ENCODE results near the gene SLC5A9.
"Not testable (repeated sequence)": the region's sequence is repeated elsewhere in the genome, so short reads cannot be mapped to it uniquely, and the experiment has no call there.

Gene SLC5A9

DNA sequence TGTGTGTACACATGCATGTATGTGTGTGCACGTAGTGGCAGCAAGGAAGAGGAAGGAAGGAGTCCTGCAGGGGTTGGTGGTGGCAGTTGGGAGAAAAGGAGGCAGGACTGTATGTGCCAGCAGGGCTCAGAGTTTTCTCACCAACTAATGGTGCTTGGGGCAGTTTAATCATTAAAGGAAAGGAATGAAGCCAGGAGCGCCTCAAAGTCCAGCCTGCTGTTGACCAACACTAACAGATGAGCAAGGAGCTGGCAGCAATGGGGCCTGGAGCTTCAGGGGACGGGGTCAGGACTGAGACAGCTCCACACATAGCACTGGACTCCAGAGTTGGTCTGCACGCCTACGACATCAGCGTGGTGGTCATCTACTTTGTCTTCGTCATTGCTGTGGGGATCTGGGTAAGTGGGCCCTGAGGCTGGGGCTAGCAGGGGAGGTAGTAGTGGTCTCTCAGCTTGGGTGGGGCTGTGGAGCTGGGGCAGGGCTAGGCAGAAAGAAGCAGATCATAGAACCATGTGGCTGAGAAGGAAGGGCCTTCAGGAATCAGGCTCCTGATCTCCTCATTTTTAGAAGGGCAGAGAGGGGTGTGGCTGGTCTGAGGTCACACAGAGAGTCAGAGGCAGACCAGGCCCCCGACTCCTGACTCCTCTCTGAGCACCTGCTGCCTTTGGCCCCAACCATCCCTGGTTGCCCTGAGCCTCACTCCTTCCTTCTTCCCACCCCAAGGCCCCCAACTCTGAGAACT lies at the start of gene SLC5A9:
SLC5A9 (plus strand) TSS at position 216 of the 742 bp plus-strand sequence; CDS start at position 237, 21 bp downstream.
- DNase-seq = no peak

DNA sequence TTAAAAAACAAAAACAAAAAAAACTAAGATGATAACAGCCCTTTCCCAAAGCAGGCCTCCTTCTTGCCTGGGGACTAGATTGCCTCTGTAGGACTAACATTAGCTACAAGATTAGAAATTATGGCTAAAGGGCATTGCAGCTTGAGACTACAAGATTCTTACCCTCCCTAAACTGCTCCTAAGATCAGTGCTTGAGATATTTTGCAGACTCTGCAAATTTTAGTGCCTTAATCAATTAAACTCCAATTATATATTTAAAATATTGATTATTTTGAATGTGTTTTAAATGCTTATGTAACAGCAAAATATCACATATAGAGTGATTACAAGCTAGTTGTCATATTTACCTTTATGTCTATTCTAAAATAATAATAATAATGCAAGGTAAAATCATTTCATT lies 47.4 kb upstream of the SLC5A9 start:
- no peak for DNase-seq

DNA sequence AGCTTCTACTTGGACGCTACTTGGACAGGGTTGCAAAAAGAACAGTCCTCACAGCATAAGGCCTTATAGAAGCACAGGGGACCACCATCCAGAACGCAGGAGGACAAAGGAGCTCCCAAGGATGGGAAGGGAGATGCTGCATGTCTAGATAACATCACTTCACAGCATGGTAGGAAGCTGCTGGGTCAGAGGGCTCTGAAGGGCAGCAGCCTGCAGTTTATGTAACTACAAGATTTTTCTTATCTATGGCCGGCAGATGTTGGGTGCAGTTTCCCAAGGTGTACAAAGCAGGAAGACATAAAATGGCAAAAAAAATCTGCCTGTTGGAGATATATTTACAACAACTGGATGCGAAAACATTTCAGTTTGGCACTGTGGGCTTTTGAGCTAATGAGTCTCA lies 45.3 kb upstream of the SLC5A9 start:
- no peak for DNase-seq

DNA sequence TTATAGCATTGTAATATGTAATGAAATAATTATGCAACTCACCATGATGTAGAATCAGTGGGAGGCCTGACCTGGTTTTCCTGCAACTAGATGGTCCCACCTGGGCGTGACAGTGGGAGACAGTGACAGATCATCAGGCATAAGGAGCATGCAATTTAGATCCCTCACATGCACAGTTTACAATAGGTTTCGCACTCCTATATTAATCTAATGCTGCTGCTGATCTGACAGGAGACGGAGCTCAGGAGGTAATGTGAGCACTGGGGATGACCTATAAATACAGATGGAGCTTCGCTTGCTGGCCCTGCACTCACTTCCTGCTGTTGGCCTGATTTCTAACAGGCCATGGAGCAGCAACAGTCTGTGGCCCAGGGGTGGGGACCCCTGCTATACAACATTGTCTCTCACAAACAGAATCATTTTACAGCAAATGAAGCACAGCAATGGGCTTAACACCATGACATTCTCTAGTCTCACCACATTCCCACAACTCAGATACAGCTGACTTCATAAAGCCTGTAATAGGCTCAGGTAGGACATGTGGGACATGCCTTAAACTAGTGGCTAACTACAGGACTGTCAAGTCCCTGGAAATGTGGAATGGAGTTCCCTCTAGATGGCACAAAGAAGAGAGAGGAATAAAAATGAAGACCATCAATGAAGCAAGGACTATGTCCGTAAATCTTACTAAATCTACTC lies 40.7 kb upstream of the SLC5A9 start:
- no peak for DNase-seq

DNA sequence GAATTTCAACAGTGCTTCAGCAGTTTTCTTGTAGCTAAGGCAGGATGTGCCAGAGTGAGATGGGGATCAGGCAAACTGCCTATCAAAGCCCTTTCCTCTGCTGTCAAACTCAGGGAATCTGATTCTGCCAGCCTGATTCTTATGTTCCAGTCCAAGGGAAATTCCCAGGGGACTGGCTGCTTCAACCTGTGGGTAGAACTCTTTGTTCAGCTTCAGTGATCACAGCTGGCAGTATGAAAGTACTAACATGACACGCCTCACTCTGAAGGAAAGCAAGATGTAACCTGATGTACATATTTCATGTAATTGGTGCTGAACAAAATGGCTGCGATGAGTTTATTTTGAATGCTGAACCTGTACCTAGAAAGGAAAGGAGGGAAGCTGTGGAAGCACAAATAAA lies 40.1 kb upstream of the SLC5A9 start:
- peak; percentile 98 for DNase-seq

DNA sequence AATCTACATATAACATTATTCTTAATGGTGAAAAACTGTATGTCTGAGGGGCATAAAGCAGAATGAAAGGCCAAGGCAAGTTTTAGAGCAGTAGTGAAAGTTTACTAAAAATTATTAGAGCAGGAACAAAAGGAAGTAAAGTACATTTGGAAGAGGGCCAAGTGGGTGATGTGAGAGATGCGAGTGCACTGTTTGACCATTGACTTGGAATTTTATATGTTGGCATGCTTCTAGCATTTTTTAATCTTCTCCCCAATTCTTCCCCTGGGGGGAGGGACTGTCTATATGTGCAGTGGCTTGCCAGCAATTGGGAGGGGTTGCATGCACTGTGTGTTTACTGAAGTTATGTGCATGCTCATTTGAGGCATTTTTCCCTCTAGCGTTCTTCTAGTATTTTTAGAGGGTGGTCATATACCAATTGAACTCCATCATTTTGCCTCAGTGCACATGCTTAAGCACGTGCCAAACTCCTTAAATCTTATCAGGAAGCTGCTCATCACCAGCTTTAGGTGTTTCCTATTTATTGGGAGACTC lies 36.1 kb upstream of the SLC5A9 start:
- DNase-seq = no peak

DNA sequence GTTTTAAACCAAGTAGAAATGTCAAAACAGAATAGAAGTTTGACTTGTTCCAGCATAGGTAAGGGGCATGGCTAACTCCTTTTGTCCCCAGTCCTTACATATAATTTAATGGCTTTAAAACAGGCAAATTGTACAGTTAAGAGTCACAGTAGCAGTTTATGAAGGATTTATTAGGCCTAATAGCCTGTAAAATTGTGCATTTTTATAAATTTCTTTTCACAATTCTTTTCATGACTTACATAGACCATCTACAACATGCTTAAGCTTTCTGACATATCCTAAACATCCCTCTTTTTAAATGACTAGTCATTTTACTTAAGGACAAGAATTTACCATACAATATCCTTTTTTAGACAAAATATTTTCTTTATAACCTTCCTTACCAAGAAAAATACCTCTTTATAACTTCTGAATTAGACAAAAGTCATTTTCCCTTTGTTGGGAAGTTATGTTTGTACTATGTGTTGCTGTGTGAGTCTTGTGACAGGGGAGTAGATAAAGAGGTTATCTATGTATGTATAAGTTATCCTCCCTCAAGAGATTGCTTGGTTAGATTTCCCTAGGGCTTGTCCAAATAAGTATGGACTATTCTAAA lies 34.5 kb upstream of the SLC5A9 start:
- DNase-seq = no peak

DNA sequence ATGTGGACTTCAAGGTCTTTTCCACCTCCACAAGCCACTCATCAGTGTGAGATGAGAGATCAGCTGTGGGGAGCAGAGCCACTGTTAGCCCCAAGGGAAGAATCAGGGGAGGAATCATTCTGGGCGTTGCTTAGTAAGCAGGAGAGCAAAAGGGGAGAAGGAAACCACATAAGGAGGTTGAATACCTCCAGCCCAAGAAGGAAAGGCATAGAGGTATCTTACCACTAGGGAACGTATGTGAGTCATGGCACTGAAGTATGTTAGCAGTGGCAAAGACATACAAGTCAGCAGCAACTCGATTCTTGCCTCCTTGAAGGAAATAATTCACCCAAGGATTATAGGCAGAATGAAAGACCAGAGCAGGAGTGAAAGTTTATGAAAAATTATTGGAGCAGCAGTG lies 31.6 kb upstream of the SLC5A9 start:
- no peak for DNase-seq

DNA sequence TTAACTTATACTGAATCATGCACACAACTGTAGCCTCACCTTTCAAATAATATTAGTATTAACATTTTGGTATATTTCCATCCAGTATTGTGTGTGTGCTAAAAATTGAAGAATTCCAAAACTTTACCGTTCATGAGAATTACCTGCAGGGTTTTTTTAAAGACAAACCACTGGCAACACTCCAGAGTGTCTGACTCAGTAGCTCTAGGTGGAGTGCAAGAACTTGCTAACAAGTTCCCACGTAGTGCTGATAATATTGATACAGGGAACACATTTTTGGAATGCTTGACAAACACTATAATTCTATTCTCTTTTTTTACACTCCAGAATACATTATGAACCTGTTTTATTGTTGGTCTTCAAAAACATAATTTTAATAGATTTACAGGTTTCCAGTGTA lies 27.7 kb upstream of the SLC5A9 start:
- DNase-seq = no peak

DNA sequence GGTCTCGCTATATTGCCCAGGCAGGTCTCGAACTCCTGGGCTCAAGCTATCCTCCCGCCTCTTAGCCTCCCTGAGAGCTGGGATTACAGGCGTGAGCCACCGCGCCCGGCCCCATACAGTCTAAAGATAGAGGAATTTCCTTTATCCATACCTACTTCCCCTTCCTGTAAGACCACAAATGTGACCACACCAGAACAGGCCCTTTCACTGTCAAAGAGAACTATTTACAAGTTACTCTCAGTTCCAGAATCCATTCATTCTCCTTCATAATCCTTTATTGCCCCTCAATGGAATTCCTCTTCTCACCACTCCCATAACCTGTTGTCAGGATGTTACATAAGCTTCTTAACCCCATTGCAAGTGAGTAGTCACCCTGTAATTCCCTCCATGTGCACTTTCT lies 26.3 kb upstream of the SLC5A9 start:
- no peak for DNase-seq

DNA sequence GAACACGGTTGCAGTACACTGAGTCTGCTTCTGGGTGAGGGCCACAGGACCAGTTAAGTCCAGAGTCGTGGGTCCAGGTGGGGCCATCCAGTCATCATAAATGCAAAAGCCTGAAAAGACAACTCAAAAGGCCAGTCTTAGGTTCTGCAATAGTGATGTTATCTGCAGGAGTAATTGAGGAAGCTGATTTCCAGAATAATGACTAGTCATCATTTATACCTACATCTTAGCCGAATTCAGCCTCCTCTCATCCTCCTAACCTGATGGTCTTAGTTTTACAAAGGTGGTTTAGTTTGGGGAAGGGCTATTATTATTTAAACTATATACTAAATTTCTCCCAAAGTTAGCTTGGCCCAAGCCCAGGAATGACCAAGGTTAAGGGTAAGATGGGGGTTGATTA lies 23.5 kb upstream of the SLC5A9 start:
- no peak for DNase-seq

DNA sequence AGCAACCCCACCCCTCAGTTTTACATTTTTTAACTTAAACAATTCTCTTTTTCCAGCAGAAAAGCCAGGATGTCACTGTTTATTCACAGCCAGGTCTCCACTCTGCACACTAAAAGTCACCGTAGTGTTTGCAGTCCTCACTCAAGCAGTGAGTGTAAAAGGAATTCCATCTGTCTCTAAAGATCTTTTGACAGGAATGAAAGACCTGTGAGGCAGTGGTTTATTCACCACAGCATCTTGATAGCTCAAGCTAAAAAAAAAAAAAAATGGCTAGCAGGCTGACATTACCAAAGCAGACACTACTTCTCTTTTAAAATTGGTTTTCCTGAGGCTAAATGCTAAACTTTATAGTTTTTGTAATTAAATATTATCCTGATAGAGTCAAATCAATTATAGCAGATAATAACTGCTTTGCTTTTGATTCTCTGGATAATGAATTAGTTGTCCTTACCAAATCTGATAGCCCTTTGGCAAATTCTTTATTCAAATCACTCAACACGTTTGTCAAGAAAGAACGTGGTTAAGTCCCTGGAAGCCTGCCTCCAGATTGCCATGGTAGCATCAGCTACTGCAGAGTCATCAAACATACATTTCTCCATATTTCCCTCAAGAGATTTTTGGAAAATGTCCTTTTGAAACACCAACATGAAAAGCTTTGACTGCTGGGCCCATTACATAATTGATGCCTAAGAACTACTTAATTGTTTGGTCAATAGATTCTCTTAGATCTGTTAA lies 22.2 kb upstream of the SLC5A9 start:
- DNase-seq = no peak

DNA sequence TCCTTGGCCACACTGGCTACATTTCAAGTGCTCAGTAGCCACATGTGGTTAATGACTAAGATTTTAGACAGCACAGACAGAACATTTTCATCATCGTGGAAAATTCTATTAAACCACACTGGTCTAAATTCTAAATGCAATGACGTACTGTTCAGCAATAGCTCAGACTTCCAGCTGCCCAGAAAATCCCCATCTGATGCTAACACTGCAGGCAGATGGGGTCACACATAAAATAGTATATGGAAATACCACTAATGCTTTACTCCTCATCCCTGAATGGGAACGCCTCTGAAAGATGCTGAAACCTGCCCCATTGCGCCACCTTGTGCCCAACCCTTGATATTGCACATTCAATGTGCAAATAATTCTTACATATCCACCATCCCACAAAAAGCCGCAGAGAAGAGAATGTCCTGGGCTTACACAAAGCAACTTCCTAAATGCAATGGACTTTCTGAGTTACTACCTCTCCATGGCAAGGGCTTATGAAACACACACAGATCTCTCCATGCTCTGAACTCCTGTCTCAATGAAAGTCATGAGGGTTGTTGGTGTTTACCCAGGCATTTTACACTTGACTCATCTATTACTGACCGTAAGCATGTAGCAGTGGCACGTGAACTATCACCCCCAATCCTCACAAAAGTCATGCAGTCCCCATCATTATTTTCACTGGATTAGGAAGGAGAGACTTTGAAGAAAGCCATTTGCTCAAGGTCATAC lies 20.3 kb upstream of the SLC5A9 start:
- DNase-seq = peak; percentile 64

DNA sequence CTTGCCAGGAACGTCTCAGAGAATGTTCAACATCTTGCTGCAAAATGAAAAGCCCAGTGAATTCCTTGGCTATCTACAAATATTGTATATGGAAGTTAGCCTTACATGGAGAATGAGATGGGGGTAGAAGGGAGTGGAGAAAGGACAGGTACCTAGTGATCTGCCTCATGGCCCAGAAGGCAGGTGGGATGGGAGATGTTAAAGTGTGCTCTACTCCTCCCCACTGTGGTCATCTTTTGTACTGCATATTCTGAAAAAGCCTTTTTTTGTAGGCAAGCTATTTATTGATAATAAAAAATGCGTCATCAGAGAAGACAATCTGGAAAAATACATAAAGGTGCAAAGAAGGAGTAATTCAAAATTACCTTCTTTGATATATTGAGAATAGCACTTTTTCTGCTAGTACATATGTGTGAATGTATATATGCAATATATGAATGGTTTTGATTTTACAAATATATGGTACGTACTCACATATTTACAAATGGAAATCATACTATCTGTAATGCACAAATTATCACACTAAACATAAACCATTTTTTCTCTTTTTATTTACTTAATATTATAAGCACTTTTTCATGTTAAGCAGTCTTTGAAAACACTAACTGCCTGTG lies 19.1 kb upstream of the SLC5A9 start:
- peak; percentile 39 for DNase-seq

DNA sequence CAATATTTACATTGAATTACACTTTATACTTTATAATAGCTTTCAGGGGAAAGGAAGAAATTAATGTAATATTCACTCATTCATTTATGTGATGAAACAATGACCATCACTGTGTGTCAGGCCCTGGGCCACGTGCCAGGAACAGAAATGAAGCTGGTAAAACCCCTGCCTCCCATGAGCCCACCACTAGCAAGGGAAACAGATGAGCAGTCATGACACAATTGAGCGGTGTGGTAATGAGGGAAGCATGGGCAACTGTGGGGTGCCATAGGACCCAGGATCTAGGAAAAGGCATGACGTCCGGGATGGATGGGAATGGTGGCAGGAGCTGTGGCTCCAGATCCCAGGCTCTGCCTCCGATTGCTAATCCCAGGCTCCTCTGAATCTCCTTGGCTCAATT lies 17.0 kb upstream of the SLC5A9 start:
- DNase-seq = no peak

DNA sequence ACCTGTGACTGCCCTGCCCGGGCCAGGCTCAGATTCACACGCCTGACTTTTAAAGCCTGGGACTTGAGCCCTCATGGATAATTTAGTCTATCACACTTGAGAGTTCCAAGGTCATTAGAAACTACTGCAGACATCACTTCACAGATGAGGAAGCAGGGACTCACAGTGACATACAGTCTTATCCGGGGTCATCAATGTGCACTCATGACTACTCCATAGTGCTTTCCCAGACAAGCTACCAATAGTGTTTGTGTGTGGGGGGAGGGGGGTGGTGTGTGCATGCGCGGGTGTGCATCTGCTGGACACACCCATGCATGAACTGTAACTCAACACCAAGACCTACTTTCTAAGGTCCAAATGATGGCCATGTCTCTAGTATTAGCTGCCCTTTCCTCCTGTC lies 16.1 kb upstream of the SLC5A9 start:
- DNase-seq = no peak

DNA sequence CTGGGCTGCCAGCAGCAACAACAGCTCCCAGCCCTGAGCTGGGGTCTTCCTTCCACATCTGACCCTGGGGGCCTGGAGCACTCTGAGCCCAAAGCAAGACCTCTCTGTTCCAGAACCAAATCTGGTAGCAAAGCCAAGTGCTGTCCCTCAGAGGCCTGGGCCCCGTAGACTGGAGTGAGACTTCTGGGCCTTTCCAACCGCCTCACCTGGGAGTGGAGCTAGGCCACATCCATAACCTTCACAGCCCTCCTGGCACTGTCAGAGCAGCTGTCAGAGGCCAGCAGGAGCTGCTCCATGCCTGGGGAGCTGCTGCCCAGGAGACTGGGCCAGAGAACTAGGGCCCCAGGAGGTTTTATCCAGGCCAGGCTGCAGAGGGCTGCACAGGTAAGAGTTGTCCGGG lies 15.4 kb upstream of the SLC5A9 start:
- no peak for DNase-seq

DNA sequence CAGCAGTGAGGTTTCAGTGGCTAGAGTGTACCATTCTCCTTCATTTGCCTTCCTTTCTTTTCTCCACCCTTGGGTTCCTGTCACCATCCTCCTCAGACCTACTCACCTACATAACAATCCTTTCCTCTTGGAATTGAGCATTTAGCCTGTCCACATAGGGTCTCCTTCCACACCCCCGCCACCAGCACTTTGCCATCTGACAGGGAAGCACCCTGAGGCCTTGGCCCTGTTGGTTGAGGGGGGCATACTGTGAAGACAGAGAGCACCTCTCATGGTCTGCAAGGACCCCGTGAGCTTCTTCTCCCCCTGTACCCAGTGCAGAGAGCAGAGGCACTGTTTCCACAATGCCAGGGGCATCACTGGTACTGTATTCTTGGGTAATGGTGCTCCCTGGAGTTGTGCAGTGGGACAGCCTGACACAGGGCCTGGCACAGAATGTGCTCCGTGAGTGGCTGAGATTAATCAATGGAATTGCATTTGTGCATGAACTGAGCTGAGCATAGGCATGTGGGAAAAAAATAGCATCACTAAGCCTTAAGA lies 14.9 kb upstream of the SLC5A9 start:
- no peak for DNase-seq

DNA sequence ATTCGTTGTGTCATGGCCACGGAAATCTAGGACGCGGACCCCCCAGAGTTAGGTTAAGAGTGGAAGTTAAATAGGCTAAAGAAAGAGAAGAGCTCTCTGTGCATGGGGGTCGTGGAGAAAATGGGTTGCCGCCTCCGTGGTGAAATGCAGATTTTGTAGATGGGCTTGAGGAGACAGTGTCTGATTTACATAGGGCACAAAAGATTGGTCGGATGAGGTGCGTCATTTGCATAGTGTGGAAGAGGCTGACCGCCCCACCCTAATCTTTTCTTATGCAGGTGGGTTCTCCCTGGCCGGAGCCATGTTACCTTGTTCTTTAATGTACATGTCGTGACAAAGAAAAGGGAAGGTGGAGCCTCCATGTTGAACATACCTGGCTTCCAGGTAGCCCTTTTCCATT lies 14.3 kb upstream of the SLC5A9 start:
- no peak for DNase-seq

DNA sequence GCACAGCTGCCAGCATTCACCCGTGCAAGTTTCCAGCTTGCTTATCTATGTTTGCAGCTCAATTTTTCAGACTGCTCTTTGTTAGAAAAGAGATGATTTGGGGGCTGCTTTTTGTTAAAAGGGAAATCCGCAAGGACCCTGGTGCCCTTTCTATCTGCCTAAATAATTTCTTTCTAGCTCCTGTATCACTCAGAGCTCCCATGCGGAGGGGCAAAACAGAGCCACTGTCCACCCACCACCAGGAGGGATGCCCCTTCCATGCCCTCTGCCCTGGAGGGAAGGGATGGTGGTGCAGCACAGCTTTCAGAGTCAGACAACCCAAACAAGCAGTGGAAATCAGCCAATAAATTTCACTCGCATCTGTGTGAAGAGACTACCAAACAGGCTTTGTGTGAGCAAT lies 13.9 kb upstream of the SLC5A9 start:
- no peak for DNase-seq

DNA sequence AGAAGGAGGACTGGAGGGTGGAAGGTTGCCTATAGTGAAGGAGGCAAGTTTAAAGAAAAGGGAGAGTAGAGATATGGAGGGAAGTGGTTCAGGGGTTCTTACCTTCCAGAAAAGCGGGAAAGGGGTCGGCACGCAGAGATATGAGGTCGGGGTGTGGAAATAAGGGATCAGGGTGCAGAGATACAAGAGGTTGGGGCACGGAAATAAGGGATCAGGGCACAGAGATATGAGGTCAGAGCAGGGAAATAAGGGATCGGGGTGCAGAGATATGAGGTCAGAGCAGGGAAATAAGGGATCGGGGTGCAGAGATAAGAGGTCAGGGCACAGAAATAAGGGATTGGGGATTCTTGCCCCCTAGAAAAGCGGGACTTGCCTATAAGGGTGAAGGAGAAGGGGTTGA lies 9.1 kb upstream of the SLC5A9 start:
- DNase-seq = not testable (repeated sequence)

DNA sequence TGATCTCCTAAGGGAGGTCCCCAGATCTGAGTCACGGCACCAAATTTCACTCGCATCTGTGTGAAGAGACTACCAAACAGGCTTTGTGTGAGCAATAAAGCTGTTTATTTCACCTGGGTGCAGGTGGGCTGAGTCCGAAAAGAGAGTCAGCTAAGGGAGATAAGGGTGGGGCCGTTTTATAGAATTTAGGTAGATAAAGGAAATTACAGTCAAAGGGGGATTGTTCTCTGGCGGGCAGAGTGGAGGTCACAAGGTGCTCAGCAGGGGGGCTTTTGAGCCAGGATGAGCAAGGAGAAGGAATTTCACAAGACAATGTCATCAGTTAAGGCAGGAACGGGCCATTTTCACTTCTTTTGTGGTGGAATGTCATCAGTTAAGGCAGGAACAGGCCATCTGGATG lies 8.2 kb upstream of the SLC5A9 start:
- DNase-seq = not testable (repeated sequence)
